DOHH2 (cell line): ENCODE results near the gene IRF7.

ENCODE experiments used
- H3F3A ChIP-seq: fragments of 200-600 bp; sonication (generic), shearing (Covaris generic); 2 replicates; pipeline ENCODE4 v1.6.0; 2016; ENCODE audit warnings: antibody characterized with exemption, mild to moderate bottlenecking; ENCODE audit not compliant: control insufficient read depth, insufficient read depth
- H3K27ac ChIP-seq: fragments of 200-600 bp; sonication (generic); 2 replicates; pipeline ENCODE4 v1.5.1; 2014; ENCODE audit warnings: low read depth, mild to moderate bottlenecking, low read length, moderate library complexity
- H3K27me3 ChIP-seq: fragments of 200-600 bp; sonication (generic); 2 replicates; pipeline ENCODE4 v1.6.1; 2014; ENCODE audit warnings: mild to moderate bottlenecking, low read length, mixed read lengths; ENCODE audit not compliant: control insufficient read depth
- H3K36me3 ChIP-seq: fragments of 200-600 bp; sonication (generic); 2 replicates; pipeline ENCODE4 v1.6.1; 2014; ENCODE audit warnings: mild to moderate bottlenecking, low read length, moderate library complexity, mixed read lengths; ENCODE audit not compliant: control insufficient read depth
- H3K4me1 ChIP-seq: fragments of 200-600 bp; sonication (generic); 2 replicates; pipeline ENCODE4 v1.6.1; 2014; ENCODE audit warnings: mild to moderate bottlenecking, low read length, mixed read lengths; ENCODE audit not compliant: control insufficient read depth
- H3K4me2 ChIP-seq: fragments of 200-600 bp; sonication (generic); 2 replicates; pipeline ENCODE4 v1.6.0; 2014; ENCODE audit warnings: mild to moderate bottlenecking, low read length, moderate library complexity
- H3K4me3 ChIP-seq: fragments of 200-600 bp; sonication (generic); 2 replicates; pipeline ENCODE4 v1.5.1; 2014; ENCODE audit warnings: mild to moderate bottlenecking, low read length, mixed read lengths
- H3K79me2 ChIP-seq: fragments of 200-600 bp; sonication (generic); 2 replicates; pipeline ENCODE4 v1.6.1; 2014; ENCODE audit warnings: mild to moderate bottlenecking, low read length, mixed read lengths; ENCODE audit not compliant: control insufficient read depth
- H3K9me2 ChIP-seq: fragments of 200-600 bp; sonication (generic); replicated peaks from 2 replicates; pipeline ENCODE4 v1.6.1; 2014; ENCODE audit warnings: mild to moderate bottlenecking, low read length, mixed read lengths; ENCODE audit not compliant: control insufficient read depth
- H3K9me3 ChIP-seq: fragments of 200-600 bp; sonication (generic); 2 replicates; pipeline ENCODE4 v1.6.1; 2014; ENCODE audit warnings: antibody characterized with exemption, low read length, mixed read lengths; ENCODE audit not compliant: control insufficient read depth, insufficient read depth
- H4K20me1 ChIP-seq: fragments of 200-600 bp; sonication (generic); 2 replicates; pipeline ENCODE4 v1.6.0; 2014; ENCODE audit warnings: low read depth, mild to moderate bottlenecking, antibody characterized with exemption, low read length, moderate library complexity; ENCODE audit not compliant: control insufficient read depth, insufficient read depth
- EZH2phosphoT487 ChIP-seq: fragments of 200-600 bp; sonication (generic); IDR thresholded peaks from 2 replicates; pipeline ENCODE4 v1.6.1; 2017; ENCODE audit warnings: borderline replicate concordance, mild to moderate bottlenecking, antibody characterized with exemption, low read length, moderate library complexity, mixed read lengths
- TF ChIP-seq, protein P1 (sequence below): fragments of 200-600 bp; sonication (generic); IDR thresholded peaks from one replicate; pipeline ENCODE4 v1.5.1; 2014; ENCODE audit warnings: antibody characterized with exemption, mild to moderate bottlenecking, low read depth, low read length; ENCODE audit not compliant: poor library complexity, severe bottlenecking

IRF7 gene

GRCh38 chr11:624705-625635 lies 9.2 kb upstream of the IRF7 start, which contains the start of gene CDHR5:
Gene CDHR5, minus strand, starts transcription at chr11:624955. Its CDS starts 53 bp downstream, at chr11:624902.
- Histone ChIP-seq H3K9me3 (no peaks in the 10 kb centered on the region), H3K27me3 (no peaks in the 10 kb centered on the region), H3K27ac (no peak within 1 kb of the TSS), H3K79me2 (no peaks in the 10 kb centered on the region), H3F3A (no peaks in the 10 kb centered on the region), H3K4me2 (no peak within 1 kb of the TSS), H3K4me3 (no peak within 1 kb of the TSS), H3K36me3 (no peaks in the 10 kb centered on the region), H3K4me1 (peaks cover 13% of the 10 kb centered on the region), H4K20me1 (no peaks in the 10 kb centered on the region), H3K9me2 (no peaks in the 10 kb centered on the region)
- no peak for TF ChIP-seq EZH2phosphoT487
- TF ChIP-seq, protein P1, sequence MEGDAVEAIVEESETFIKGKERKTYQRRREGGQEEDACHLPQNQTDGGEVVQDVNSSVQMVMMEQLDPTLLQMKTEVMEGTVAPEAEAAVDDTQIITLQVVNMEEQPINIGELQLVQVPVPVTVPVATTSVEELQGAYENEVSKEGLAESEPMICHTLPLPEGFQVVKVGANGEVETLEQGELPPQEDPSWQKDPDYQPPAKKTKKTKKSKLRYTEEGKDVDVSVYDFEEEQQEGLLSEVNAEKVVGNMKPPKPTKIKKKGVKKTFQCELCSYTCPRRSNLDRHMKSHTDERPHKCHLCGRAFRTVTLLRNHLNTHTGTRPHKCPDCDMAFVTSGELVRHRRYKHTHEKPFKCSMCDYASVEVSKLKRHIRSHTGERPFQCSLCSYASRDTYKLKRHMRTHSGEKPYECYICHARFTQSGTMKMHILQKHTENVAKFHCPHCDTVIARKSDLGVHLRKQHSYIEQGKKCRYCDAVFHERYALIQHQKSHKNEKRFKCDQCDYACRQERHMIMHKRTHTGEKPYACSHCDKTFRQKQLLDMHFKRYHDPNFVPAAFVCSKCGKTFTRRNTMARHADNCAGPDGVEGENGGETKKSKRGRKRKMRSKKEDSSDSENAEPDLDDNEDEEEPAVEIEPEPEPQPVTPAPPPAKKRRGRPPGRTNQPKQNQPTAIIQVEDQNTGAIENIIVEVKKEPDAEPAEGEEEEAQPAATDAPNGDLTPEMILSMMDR, result no peak

DNA sequence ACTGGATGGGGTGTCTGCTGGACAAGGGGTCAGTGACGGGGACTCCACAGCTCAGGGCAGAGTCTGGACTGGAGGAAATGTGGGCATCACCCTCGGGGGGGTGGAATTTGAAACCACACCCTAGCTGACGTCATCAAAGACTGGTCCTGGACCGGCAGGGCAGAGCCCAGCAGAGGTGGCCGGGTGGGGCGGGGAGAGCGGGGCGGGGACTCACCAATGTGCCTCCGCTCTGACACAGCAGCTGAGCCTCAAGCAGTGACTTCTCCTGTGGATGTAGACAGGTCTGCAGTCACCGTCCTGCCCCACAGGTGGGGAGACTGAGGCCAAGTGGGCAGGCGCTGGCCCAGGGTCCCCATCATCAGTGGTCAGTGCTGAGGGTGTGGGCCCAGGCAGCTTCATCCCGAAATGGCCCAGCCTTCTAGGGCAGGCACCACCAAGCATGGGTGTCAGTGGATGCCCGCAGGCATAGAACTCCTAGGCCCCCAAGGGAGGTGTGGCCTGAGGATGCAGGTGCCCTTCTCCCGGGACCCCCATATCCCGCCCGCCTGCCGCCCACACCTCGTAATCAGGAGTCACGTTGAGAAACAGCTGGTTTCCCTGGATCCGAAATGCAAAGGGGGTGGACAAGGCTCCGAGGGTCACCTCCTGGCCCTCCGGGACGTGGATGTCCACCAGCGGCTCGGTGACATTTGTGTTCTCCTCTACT lies 8.4 kb upstream of the IRF7 start:
- H3K27ac ChIP-seq, result no peak overlapping the region
- H3K4me1 ChIP-seq, result peaks cover 8% of the 10 kb centered on the region
- no peaks in the 10 kb centered on the region for H3K9me3 ChIP-seq
- no peak overlapping the region for H3K4me2 ChIP-seq
- no peaks in the 10 kb centered on the region for H4K20me1 ChIP-seq
- no peaks in the 10 kb centered on the region for H3K27me3 ChIP-seq
- no peaks in the 10 kb centered on the region for H3F3A ChIP-seq
- H3K4me3 ChIP-seq, result no peak overlapping the region
- H3K9me2 ChIP-seq, result no peaks in the 10 kb centered on the region
- H3K79me2 ChIP-seq, result no peaks in the 10 kb centered on the region
- TF ChIP-seq EZH2phosphoT487, result no peak
- TF ChIP-seq, protein P1, result no peak
- H3K36me3 ChIP-seq, result no peaks in the 10 kb centered on the region

- no peaks in the 10 kb centered on the region for H3K79me2 ChIP-seq
- no peak overlapping the region for H3K4me2 ChIP-seq
- H4K20me1 ChIP-seq, result no peaks in the 10 kb centered on the region
- no peaks in the 10 kb centered on the region for H3K9me3 ChIP-seq
- H3K27ac ChIP-seq, result no peak overlapping the region
- no peaks in the 10 kb centered on the region for H3K9me2 ChIP-seq
- no peak overlapping the region for H3K4me3 ChIP-seq
- TF ChIP-seq EZH2phosphoT487, result no peak
- TF ChIP-seq, protein P1, result no peak
- no peaks in the 10 kb centered on the region; the same call in 1 of the 2 replicates for H3K36me3 ChIP-seq
- H3K4me1 ChIP-seq, result peaks cover 3% of the 10 kb centered on the region; the same call in 1 of the 2 replicates
- H3F3A ChIP-seq, result no peaks in the 10 kb centered on the region
- no peaks in the 10 kb centered on the region for H3K27me3 ChIP-seq
Measured at GRCh38 chr11:623349-623869, 7.7 kb upstream of the IRF7 start.
